Activated naive CD4-positive, alpha-beta T cell treated with Interleukin-2 at 50 U/mL for 16 hours (primary cell): ENCODE data around the gene LYRM2.

ENCODE experiments used
- DNase-seq: peaks from one replicate; pipeline ENCODE4 v3.0.0-alpha.2; 2020

Gene LYRM2

GRCh38 chr6:89553431-89553830, 85.1 kb downstream of the LYRM2 start:
- no peak for DNase-seq

- no peak for DNase-seq
Observed at GRCh38 chr6:89547281-89547680, 91.3 kb downstream of the LYRM2 start.

GRCh38 chr6:89542866-89543265, 95.7 kb downstream of the LYRM2 start:
- no peak for DNase-seq

- DNase-seq: no peak
Observed at GRCh38 chr6:89542081-89542857, 96.3 kb downstream of the LYRM2 start.

GRCh38 chr6:89539779-89540178, 98.8 kb downstream of the LYRM2 start:
- no peak for DNase-seq

GRCh38 chr6:89536231-89536630, 102.3 kb downstream of the LYRM2 start:
- no peak for DNase-seq

GRCh38 chr6:89530982-89531381, 107.6 kb downstream of the LYRM2 start:
- no peak for DNase-seq

GRCh38 chr6:89528866-89529265, 109.7 kb downstream of the LYRM2 start:
- DNase-seq: no peak

GRCh38 chr6:89527634-89528033, 110.9 kb downstream of the LYRM2 start:
- no peak for DNase-seq

GRCh38 chr6:89526563-89526869, 112.0 kb downstream of the LYRM2 start:
- DNase-seq: no peak

GRCh38 chr6:89525786-89526562, 112.6 kb downstream of the LYRM2 start:
- DNase-seq: no peak

- DNase-seq: no peak
Observed at GRCh38 chr6:89522778-89523177, 115.8 kb downstream of the LYRM2 start.

GRCh38 chr6:89520736-89521135, 117.8 kb downstream of the LYRM2 start:
- no peak for DNase-seq

- no peak for DNase-seq
Observed at GRCh38 chr6:89518352-89519055, 120.0 kb downstream of the LYRM2 start.
